RCC 7860 (cell line): ENCODE data around the gene CORO1C.
"Not testable (repeated sequence)": the region's sequence is repeated elsewhere in the genome, so short reads cannot be mapped to it uniquely, and the experiment has no call there.

Source experiments
- DNase-seq: peaks from one replicate; pipeline ENCODE4 v3.0.0-alpha.2; 2015; ENCODE audit warnings: low spot score
- FAIRE-seq: peaks from 2 replicates; lab custom pipeline; 2012; peaks lifted over from hg19 to GRCh38; lab: Jason Lieb, UNC

Gene CORO1C

DNA sequence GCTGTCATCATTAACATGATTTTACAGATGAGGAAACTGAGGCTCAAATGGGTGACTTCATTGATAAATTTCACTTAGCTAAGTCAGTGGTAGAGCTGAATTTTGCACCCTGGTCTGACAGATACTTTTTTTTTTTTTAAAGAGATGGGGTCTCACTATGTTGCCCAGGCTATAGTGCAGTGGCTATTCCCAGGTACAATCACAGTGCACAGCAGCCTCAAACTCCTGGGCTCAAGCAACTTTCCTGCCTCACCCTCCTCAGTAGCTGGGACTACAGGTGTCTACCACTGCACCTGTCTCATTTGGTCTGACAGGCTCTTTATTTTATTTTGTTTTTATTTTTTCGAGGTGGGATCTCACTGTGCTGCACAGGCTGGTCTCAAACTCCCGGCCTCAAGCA is 24.2 kb upstream of the CORO1C start:
- DNase-seq, result no peak
- no peak for FAIRE-seq

DNA sequence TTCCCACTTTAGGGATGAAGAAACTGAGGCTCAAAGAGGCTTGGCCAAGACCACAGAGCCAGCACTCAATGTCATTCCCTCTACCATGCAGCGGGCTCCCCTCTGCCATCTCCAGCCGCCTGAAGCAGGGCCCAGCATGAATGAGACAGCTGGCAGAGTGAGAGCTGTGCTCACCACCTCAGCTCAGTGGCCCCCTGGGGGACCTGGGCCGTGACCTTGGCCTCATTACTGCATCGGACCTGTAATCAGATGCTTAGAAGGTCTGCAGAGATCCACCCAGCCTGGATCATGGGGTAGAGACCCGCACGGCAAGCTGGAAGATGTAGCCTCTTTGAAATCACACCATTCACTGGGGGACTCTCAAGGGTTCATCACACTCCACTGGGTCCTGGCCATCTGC is 22.7 kb upstream of the CORO1C start:
- FAIRE-seq, result no peak
- DNase-seq, result no peak

DNA sequence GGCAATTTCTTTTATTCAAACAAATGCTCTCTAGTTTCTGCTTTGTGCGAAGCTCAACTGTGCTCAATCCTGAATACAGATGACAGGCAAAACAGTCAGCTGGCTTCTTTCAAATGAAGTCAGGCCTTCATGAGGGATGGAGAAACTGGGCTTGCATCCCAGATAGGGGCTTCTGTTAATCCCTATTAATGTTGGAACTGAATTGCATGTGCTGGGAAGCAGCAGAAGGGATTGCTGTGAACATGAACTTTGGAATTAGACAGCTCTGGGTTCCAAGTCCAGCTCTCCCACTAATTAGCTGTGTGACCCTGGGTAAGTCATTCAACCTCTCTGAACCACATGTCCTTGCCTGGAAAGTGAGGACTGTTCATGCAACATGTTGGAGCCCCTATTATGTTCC is 21.1 kb upstream of the CORO1C start:
- FAIRE-seq (no peak), DNase-seq (no peak)

DNA sequence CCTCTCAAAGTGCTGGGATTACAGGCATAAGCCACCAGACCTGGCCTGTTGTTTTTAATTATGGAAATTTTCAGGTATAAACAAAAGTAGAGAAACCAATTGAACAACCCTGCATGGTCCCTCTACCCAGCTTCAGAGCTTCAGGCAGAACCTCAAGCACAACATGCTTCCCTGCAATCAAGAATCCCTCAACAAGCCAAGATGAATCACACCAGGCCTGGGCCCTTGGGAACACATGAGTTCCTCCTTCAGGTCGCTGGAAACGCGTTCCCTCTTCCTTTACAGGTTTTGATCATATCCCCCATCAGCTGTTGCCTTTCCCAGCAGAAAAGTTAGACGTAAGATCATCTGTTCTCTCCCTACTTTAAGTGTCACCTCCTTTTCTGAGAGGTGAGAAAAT is 20.5 kb upstream of the CORO1C start:
- no peak for FAIRE-seq
- no peak for DNase-seq

DNA sequence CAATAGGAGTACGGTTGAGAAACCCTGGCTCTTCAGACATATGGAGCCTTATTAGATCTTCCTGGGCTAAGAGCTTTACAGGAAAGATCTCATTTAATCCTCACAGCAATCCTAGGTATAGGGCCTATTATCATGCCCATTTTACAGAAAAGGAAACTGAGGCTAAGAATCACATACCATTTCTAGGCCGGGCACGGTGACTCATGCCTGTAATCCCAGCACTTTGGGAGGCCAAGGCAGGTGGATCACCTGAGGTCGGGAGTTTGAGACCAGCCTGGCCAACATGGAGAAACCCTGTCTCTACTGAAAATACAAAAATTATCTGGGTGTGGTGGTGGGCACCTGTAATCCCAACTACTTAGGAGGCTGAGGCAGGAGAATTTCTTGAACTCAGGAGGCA is 19.7 kb upstream of the CORO1C start:
- FAIRE-seq, DNase-seq: not testable (repeated sequence)

DNA sequence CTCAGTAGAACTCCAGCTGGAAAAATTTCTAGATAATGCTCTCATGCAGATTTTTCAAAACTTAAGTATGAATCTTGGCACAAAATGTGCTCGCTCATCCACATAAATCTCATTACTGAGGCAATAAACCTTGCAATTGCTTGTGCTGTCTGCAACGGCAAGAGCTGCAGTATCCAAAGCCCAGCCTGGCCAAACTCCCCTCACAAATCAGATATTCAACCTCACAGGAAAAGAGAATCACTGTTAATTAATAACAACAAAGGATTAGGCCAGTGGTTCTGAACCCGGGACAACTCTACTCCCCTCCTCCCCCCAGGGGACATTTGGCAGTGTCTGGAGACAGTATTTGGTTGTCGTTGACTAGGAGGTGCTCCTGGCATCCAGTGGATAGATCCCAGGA is 19.2 kb upstream of the CORO1C start:
- FAIRE-seq, result no peak

DNA sequence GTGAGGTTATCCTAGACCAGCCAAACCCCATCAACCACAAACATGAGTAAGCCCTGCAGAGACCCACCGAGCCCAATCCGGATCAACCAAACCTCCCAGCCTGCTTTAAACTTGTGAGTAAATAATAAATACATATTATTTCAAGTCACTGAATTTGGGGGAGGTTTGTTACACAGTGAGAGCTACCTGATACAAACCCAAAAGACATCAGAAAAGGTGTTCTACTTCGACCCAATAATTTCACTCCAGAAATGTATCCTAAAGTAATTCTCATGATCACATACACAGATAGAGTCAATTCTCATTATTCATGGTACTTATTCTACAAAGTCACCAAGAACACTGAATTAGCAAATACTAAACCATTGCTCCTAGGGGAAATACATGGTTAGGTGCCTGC is 16.2 kb upstream of the CORO1C start:
- FAIRE-seq (no peak), DNase-seq (no peak)

More for the DNA sequence above, 19.2 kb upstream of the CORO1C start:
- DNase-seq, result no peak

DNA sequence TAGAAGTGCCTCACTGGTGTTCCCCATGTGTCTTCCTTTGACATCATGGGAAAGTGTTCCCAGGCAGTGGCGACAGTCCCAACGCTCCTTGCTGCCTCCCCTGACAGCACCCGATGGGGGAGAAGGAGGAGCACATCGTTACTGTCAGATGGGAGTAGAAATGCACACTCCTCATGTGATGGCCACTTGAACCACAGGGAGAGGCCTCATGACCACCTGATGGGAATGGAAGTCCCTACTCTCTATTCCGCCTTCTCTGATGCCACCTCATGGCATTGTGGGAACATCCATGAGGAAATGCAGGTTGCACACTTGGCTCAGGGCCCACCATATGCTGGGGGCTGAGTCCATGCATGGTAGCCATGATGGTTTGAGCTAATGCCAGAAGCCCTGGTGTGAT is 14.3 kb upstream of the CORO1C start:
- no peak for FAIRE-seq
- DNase-seq, result no peak

DNA sequence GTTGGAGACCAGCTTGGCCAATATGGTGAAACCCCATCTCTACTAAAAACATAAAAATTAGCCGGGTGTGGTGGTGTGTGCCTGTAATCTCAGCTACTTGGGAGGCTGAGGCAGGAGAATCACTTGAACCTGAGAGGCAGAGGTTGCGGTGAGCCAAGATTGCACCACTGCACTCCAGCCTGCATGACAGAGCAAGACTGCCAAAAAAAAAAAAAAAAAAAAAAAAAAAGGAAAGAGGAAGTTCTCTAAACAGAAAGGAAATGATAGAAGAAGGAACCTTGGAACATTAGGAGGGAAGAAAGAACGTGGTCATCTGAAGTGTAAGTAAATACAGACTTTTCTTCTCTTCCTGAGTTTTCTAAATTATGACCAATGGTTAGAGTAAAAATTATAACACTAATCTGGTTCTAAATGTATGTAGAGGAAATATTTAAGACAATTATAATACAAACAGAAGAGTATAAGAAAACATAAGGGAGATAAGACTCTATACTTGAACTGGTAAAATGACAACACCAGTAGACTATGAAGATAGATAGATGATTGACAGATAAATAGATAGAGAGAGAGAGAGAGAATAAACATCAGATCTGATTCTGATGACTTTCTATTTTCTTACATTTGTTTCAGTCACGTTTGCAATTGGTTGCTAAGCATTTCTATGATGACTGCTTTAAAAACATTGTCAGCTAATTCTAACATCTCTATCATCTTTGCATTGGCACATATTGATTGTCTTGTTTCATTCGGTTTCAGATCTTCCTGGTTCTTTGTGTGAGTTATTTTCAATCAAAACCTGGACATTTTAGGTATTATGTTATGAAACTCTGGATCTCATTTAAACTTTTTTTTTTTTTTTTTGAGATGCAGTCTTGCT is 12.9 kb upstream of the CORO1C start:
- FAIRE-seq (no peak), DNase-seq (no peak)

DNA sequence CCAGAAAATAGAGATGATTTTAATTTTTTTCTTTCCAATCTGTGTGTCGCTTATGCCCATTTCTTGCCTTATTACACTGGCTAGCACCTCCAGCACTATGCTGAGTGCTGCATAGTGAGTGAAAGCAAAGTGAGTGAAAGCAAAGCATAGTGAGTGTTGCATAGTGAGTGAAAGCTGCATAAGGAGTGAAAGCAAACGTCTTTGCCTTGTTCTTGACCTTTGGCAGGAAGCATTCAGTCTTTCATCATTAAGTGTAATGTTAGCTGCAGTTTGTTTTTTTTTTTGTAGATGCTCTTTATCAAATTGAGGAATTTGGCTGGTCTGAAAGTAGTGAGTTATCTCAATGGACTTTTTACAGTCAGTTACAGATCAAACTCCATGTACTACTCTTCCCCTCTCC is 6.9 kb upstream of the CORO1C start:
- DNase-seq (no peak), FAIRE-seq (no peak)

DNA sequence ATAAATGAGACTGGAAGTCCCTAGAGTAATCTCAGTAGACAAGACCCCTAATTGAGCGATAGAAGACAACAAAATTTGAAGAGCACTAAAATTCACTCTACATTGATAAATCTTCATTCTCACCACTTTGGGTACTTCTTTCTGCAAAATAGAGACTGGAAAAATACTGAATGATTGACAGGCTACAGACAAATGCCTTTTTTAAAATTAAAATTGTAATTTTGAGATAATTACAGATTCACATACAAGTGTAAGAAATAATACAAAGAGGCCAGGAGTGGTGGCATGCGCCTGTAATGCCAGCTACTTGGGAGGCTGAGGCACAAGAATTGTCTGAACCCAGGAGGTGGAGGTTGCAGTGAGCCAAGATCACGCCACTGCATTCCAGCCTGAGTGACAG is 4.5 kb upstream of the CORO1C start:
- DNase-seq (no peak), FAIRE-seq (no peak)

DNA sequence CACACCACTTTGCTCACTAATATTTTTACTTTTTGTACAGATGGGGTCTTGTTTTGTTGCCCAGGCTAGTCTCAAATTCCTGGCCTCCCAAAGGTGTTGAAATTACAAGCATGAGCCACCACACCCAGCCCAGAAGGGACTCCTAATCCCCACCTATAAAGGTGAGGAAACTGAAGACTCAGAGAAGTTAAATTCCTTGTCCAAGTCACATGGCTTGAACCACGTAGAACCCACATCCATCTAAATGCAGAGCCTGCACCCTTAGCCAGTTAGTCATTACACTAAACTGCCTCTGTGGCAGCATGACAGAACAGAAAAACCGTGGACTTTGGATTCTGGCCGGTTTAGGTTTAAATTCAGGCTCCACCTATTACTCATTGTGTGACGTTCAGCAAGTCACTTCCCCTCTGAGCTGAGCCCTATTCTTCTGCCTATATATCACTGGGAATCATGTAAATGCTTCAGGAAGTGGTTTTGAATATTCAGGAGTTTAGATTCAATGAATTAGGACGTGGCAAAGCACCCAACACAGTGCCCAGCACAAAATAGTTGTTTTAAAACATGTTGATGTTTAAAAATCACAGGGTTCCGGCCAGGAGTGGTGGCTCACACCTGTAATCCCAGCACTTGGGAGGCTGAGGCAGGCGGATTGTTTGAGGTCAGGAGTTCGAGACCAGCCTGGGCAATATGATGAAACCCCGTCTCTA is 3.0 kb upstream of the CORO1C start:
- FAIRE-seq (peak; percentile 92), DNase-seq (peak; percentile 95)

DNA sequence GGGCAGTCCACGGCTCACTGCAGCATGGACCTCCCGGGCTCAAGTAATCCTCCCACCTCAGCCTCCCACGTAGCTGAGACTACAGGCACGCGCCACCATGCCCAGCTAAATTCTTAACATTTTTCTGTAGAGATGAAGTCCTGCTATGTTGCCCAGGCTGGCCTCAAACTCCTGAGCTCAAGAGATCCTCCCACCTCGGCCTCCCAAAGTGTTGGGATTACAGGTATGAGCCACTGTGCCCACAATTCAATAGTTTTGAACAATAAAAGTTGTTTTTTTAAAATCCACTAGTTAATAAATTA is 1.9 kb upstream of the CORO1C start:
- not testable (repeated sequence) for FAIRE-seq, DNase-seq

DNA sequence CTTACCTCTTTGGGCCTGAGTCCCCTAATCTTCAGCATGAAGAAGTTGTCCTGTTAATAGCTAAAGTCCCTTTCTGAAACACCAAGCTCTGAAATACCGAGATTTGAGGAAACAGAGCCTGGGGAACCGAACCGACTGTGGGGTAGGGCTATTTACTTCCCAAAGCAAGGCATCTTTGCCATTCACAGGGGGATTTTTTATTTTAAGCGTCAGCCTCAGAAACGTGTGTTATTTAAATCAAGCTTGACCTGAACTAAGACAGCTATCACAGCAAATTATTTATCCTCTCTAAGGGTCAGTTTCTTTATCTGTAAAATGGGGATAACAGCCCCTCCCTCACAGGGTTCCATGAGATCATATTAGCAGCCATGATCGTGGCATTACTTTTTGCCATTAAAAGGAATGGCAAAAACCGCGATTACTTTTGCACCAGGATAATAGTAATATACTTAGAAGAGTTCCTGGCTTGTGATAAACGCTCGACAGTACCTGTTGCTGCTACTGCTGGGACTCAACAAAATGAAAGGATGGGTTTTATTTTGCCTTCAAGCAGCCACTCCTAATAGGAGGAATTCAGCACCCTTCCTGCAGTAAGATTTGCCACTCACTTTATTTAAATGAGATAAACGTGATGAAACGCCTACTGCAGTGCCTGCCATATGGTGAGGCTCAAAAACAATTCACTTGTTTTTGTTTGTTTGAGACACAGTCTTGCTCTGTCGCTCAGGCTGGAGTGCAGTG is 1.3 kb upstream of the CORO1C start:
- FAIRE-seq, result no peak
- DNase-seq, result no peak

DNA sequence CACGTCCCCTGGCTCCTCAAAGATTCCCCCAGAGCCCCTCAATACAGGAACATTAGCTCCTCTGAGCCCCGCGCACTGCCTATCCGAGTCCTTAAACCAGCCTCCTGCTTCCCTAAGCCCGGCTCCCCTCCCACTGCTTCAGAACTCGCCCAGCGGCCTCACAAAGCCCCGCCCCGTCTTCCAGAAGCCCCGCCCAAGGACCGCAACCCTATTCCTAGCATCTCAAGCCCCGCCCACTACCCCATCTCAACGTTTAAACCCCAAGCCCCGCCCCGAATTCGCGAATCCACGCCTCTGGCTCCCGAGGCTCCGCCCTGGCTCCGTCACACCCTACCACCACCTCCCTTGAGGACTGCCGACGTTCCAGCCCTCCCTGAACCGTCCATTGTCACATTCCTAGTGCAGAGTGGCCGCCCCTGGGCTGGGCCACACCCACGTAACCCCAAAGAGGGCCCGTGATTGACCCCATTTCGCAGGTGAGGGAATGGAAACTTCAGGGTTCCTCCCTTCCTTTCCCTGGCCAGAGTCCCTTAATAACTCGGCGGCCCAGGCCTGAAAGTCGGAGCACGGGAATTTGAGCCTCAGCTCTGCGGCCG is 646 bp upstream of the CORO1C start:
- DNase-seq (peak; percentile 92), FAIRE-seq (peak; percentile 68)

DNA sequence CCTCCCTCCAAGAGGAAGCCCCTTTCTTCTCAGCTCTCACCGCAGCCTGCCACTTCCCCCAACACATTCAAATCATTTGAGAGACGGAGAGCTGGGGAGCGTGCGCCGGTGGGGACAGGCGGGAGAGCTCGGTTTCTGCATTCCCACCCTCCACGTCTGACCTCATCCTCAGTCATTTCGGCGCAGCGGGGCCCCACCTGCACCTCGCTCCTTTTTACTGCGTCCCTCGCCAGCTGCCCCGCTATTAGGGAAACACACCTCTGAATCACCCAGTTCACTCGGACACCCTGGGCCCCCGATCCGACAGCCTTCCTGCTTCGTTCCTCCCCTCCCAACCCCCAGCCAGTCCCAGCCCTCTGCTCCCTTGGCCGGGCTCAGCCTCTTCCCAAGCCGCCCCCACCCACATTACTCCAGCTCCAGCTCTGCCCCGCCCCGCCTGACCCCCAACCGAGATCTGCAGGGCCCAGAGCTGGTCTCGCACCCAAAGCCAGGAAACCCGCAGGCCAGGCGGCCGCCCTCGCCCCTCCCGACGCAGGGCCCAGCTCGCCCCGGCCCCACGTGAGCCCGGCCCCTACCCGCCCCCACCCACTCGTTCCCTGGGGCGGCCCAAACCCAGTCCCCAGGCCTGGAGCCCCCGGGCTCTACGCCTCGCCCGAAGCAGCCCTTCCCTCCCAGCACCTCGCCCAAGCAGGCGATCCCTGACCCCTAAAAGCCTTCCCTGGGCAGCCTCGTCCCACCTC is 783 bp downstream of the CORO1C start:
- FAIRE-seq (no peak), DNase-seq (peak; percentile 87)

DNA sequence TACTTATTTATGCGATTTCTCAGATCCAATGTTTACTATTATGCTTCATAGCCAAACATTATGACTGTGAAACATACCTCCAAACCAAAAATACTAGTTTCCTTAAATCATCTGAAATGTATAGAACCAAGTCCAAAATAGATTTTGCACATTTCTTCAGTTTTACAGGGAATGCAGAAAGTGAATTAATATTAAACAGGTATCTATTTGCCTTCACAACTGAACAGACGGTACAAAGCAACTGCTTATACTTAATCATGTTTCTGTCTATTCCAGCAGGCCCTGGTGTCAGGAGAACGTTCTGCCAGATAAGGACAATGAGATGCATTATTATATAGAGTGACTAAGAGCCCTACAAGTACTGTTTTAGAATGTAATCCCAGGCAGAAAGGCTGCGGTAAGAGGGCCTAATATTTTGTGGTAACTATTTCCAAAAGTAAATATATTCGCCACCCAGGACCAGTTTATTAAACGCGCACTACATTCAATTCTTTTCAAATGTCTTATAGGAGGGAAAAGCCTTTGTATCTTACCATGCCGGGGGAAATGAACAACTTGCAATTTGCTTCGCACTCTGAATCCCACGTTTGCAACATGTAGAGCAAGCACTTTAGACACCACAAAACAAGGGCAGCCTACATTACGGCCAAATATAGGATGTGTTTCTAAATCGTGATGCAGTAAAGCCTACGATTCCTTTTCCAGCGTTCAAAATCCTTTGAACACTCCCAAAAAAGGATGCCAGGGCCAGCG is 1.5 kb downstream of the CORO1C start:
- DNase-seq (peak; percentile 58), FAIRE-seq (no peak)

DNA sequence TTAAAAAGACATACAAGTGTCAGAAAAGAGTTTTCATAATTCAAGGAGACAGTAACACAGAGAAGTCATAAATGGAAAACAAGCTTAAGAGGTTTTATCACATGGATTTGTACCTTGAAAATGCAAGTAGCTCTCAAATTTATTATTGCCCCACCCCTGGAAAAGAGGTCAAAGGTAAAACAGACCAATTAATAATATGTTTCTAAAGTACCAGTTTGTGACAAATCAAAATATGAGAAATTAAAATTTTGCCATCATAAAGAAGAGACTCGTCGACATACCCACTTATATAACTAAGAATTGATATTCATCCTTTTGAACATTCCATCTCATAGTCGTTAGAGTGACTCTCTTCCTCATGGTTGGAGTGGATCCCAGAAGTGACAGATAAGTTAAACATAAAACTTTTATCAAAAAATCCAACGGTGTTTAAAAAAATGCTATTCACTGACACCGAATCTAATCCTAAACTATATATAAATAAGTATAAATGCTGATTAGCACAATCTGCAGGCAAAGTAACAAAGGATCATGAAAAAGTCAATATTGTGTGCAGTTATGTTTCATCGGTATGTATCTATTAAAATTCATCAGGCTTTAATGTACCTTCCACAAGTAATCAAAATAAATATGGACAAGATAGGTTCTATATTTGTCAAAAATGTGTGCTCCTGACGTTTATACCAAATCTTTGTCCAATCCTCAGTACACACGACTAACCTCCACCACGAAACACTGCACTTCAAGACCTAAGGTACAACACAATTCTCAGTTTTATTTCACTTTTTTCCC is 2.3 kb downstream of the CORO1C start:
- DNase-seq (no peak), FAIRE-seq (peak; percentile 8)
